ENCODE results near the gene ZNF653. TPM values are rescaled to one million over a fixed set of nuclear protein-coding genes. Genes with fewer than 3 reads are reported as not detected.

Gene ZNF653
- total and polyA plus RNA-seq, 2 of the 8 experiments (the other 6 are each of a cell fraction or from before 2014, with no cell fraction given) = 7.0 to 7.9 TPM

DNA sequence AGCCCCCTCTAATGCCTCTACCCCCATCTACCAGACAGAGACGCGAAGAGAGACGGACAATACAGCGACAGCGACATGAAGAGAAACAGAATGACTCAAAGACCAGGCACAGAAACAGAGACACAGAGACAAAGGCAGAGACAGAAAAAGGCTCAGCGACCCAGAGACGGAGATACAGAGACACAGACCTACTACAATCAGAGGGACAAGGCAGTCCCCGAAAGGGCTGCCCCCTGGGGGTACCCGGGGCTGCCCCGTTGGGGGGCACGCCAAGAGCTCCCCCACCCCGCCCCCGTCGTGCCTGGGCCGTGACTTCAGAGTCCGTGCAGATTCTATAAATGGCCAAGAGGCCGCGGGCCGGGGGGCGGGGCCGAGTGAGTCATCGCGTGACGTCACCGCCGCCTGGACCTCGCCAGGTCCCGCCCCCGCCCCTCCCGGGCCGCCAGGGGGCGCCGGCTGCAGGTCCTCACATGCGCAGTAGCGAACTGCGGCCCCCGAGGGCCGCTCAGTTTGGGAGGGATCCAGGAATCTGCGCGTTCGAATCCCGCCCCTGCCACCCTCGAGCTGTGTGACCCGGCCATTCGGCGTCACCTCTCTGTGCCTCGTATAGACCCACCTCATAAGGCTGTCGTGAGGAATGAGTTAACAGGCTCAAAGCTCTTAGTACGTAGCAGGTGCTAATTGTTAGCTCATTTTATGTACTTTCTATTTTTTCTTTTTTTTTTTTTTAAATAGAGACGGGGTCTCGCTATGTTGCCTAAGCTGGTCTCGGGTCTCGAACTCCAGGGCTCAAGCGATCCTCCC lies 30.4 kb upstream of the ZNF653 start:
- Histone ChIP-seq H3K27me3 (replicated peaks in 1 of 4; ENCODE audit: control insufficient read depth in 3 of 4, extremely low read depth in 1 of 4, insufficient read depth in 3 of 4, low read length in 3 of 4) (no peaks in the 10 kb centered on the region; a peak in 1 of 7 replicates), H2AFZ (ENCODE audit: low read length) (peak overlapping the region; percentile 63), H4K5ac (ENCODE audit: insufficient read length, low read depth, low read length) (no peak overlapping the region), H3K79me1 (ENCODE audit: low read depth, low read length) (no peaks in the 10 kb centered on the region), H4K20me1 (replicated peaks in 1 of 2; ENCODE audit: control insufficient read depth in 1 of 2, insufficient read depth in 2 of 2, low read length in 2 of 2) (no peaks in the 10 kb centered on the region), H3K36me3 (ENCODE audit: control insufficient read depth in 2 of 4, insufficient read depth in 4 of 4, low read length in 3 of 4) (no peaks in the 10 kb centered on the region), H3K4me1 (replicated peaks in 1 of 4; ENCODE audit: control insufficient read depth in 3 of 4, insufficient read depth in 4 of 4, low read length in 3 of 4) (peaks cover 4 to 20% (median 18%) of the 10 kb centered on the region in 4 experiments), H4K8ac (ENCODE audit: extremely low read depth, insufficient read depth, low read length) (no peak overlapping the region), H3K4ac (replicated peaks; ENCODE audit: insufficient read length, low read depth, low read length) (no peak overlapping the region), H3K18ac (ENCODE audit: extremely low read depth, low read length) (no peak overlapping the region), H3K9me3 (ENCODE audit: insufficient read depth in 2 of 2, low read depth in 1 of 2, low read length in 1 of 2) (no peaks in the 10 kb centered on the region), H4K91ac (replicated peaks; ENCODE audit: insufficient read length, low read length) (peak overlapping the region; percentile 44), H3K14ac (ENCODE audit: insufficient read length) (no peak overlapping the region), H2BK15ac (ENCODE audit: low read length) (no peak overlapping the region), H2BK20ac (ENCODE audit: low read length) (no peak overlapping the region), H3K4me2 (ENCODE audit: insufficient read depth in 1 of 2, low read depth in 2 of 2, low read length in 2 of 2) (peak overlapping the region; percentile 63 to 78), H3K56ac (replicated peaks; ENCODE audit: insufficient read length, low read depth, low read length) (no peak overlapping the region), H2BK5ac (ENCODE audit: low read depth, low read length) (no peak overlapping the region), H3K4me3 (ENCODE audit: extremely low read depth in 1 of 4, insufficient read depth in 2 of 4, low read depth in 3 of 4, low read length in 4 of 4) (peak overlapping the region; percentile 36 to 63 (median 40)), H2AK5ac (ENCODE audit: low read depth, low read length) (no peak overlapping the region), H3K23me2 (ENCODE audit: low read depth, low read length) (peaks cover 7% of the 10 kb centered on the region; the same call in 1 of the 2 replicates), H3K27ac (ENCODE audit: low read depth, low read length) (peak overlapping the region; percentile 46; the same call in 1 of the 2 replicates), H2BK120ac (replicated peaks; ENCODE audit: low read depth, low read length) (no peak overlapping the region), H3K9ac (replicated peaks in 1 of 4; ENCODE audit: extremely low read depth in 1 of 4, low read depth in 3 of 4, low read length in 3 of 4) (peak overlapping the region in 1 of 4 experiments; percentile 15; a peak in 1 of 7 replicates), H2BK12ac (ENCODE audit: low read depth, low read length) (peak overlapping the region; percentile 18; the same call in 1 of the 2 replicates), H3K79me2 (ENCODE audit: control insufficient read depth in 1 of 2, insufficient read depth in 2 of 2, low read length in 2 of 2) (no peaks in the 10 kb centered on the region), H3K23ac (ENCODE audit: insufficient read length) (no peak overlapping the region)
- peak; percentile 71 to 98 for DNase-seq (ENCODE audit: low read depth in 1 of 2, low spot score in 2 of 2)
- no peak for FAIRE-seq
- CTCF ChIA-PET (ENCODE audit: partially characterized antibody) = interaction anchor here (0.6 to 2.6 kb wide), 17 partner anchors 8 to 994 kb away, joined by 3 to 19 read pairs (median 3); partner anchors contain the start of gene ELOF1
- 12% methylated on average over 47 of the region's 54 CpGs; no CpG with 5 or more reads in 1 of the 2 experiments for WGBS, 2 experiments (ENCODE audit: extremely low coverage in 1 of 2, insufficient coverage in 1 of 2, insufficient read length in 1 of 2, insufficient replicate concordance in 2 of 2, low coverage in 1 of 2, low lambda C conversion rate in 2 of 2, missing lambda C conversion rate in 1 of 2)
- POLR2A ChIA-PET (ENCODE audit: partially characterized antibody) = interaction anchor here (0.6 to 1.9 kb wide), 9 partner anchors 7 to 130 kb away, joined by 3 to 5 read pairs (median 3); partner anchors contain the start of gene ECSIT
- TF ChIP-seq BRCA1 (IDR thresholded peaks at IDR 0.05; ENCODE audit: low read depth, low read length) = no peak
- no peak for TF ChIP-seq CBX8 (IDR thresholded peaks at IDR 0.05; ENCODE audit: borderline replicate concordance, low read depth, low read length)
- TF ChIP-seq NANOG (IDR thresholded peaks at IDR 0.05; ENCODE audit: insufficient read depth, low read depth, low read length, poor library complexity, severe bottlenecking) = peak; percentile 30
- TF ChIP-seq, protein P1, sequence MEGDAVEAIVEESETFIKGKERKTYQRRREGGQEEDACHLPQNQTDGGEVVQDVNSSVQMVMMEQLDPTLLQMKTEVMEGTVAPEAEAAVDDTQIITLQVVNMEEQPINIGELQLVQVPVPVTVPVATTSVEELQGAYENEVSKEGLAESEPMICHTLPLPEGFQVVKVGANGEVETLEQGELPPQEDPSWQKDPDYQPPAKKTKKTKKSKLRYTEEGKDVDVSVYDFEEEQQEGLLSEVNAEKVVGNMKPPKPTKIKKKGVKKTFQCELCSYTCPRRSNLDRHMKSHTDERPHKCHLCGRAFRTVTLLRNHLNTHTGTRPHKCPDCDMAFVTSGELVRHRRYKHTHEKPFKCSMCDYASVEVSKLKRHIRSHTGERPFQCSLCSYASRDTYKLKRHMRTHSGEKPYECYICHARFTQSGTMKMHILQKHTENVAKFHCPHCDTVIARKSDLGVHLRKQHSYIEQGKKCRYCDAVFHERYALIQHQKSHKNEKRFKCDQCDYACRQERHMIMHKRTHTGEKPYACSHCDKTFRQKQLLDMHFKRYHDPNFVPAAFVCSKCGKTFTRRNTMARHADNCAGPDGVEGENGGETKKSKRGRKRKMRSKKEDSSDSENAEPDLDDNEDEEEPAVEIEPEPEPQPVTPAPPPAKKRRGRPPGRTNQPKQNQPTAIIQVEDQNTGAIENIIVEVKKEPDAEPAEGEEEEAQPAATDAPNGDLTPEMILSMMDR (IDR thresholded peaks at IDR 0.05; ENCODE audit: control extremely low read depth in 1 of 3, insufficient read depth in 1 of 3, low read depth in 1 of 3, low read length in 3 of 3) = peak; percentile 75 to 86 (median 79)
- peak; percentile 65; the same call in 1 of the 2 replicates for TF ChIP-seq FOSL1 (IDR thresholded peaks at IDR 0.05; ENCODE audit: insufficient read depth, low read depth, low read length)
- peak in 1 of 2 experiments; percentile 47; a peak in 1 of 4 replicates for TF ChIP-seq RAD21 (IDR thresholded peaks at IDR 0.05 in 1 of 2, conservative IDR thresholded peaks at IDR 0.05 in 1 of 2; ENCODE audit: low read depth in 2 of 2, low read length in 2 of 2)
- 0 out of 2 replicates have a peak, but pooled peaks have one; percentile 15 for TF ChIP-seq POU5F1 (IDR thresholded peaks at IDR 0.05; ENCODE audit: low read depth, low read length)
- no peak for TF ChIP-seq BACH1 (IDR thresholded peaks at IDR 0.05; ENCODE audit: low read length)
